Ovary (tissue), 9 donors: Measurements from ENCODE around the gene LCOR. TPM values are rescaled to one million over a fixed set of nuclear protein-coding genes. Genes with fewer than 3 reads are reported as not detected.

ENCODE experiments used
- DNase-seq, 5 donors: peaks; one replicate each; pipeline ENCODE4 v3.0.0-alpha.2; 2019 to 2020
- H3K27ac ChIP-seq, 2 donors: fragments of 200-600 bp; one replicate each; pipeline versions ENCODE4 v1.5.1 to v1.8.0; 2019 to 2022
- H3K27me3 ChIP-seq: fragments of 200-600 bp; one replicate; pipeline ENCODE4 v1.8.0; 2022
- H3K36me3 ChIP-seq: fragments of 200-600 bp; sonication (generic); one replicate; pipeline ENCODE4 v1.5.1; 2019
- H3K4me1 ChIP-seq: one replicate; pipeline ENCODE4 v1.8.1; 2013; ENCODE audit warnings: mild to moderate bottlenecking, moderate library complexity; ENCODE audit not compliant: insufficient read depth
- H3K4me3 ChIP-seq: fragments of 200-600 bp; sonication (generic); one replicate; pipeline ENCODE4 v1.5.1; 2017
- H3K9me3 ChIP-seq, 2 donors: fragments of 200-600 bp in 1 of 2; sonication (generic) in 1 of 2; one replicate each; pipeline versions ENCODE4 v1.5.1 to v1.8.1; 2013 to 2019; ENCODE audit warnings: mild to moderate bottlenecking in 1 of 2, moderate library complexity in 1 of 2
- CTCF ChIP-seq, 3 donors: fragments of 450-650 bp in 2 of 3; fragments of 200-600 bp in 1 of 3; IDR thresholded peaks; one replicate each; pipeline versions ENCODE4 v1.5.1 to v1.8.0; 2016 to 2022; ENCODE audit warnings: antibody characterized with exemption in 3 of 3, mild to moderate bottlenecking in 1 of 3
- EP300 ChIP-seq: sonication (generic); formaldehyde crosslinking; IDR thresholded peaks from one replicate; pipeline ENCODE4 v1.6.1; 2017; ENCODE audit warnings: antibody characterized with exemption
- POLR2A ChIP-seq: fragments of 450-650 bp; IDR thresholded peaks from one replicate; pipeline ENCODE4 v1.6.1; 2017; ENCODE audit warnings: antibody characterized with exemption, mild to moderate bottlenecking, moderate library complexity
- WGBS, 3 donors: extraction: QIAGEN DNeasy Blood & Tissue Kit in 1 of 3; methylation state at CpG; one replicate each; pipeline versions ENCODE4 v1.1.5 to v1.1.7; 2013 to 2017; 5-methylcytosine and 5-hydroxymethylcytosine counted together
- intact Hi-C, 4 donors: fragments of 100-400 bp; cut with DNase I; formaldehyde crosslinking; loops; one replicate each; pipeline versions ENCODE4 v1.11.0 to v1.15.1; 2022 to 2023
- polyA plus RNA-seq, 2 donors: library from polyadenylated mRNA; stranded (reverse); fragments of 200-250 nt in 1 of 2; fragments of 350-450 nt in 1 of 2; fragmentation: Illumina TruSeq in 1 of 2; extraction: RNeasy Lipid Tissue Mini Kit (QIAGEN cat#74804) in 1 of 2; gene quantifications; one replicate each; pipeline ENCODE4 v1.2.3, GENCODE V29; 2013 to 2014
- total RNA-seq, 7 donors: library from RNA; depleted of rRNA in 2 of 7; stranded (reverse); fragments of >200 nt in 2 of 7; fragmentation: NEBNext Ultra II Directional in 3 of 7; extraction: Animal tissue kit (Norgen Biotek cat#: 25700) in 3 of 7; gene quantifications; one replicate each; pipeline versions ENCODE4 v1.1.0 to v1.2.4, GENCODE V29; 2016 to 2023
- donor health status: DM: no; HTN: no; CAD: no; lungs with moderate emphysema.
- donor health status: DM: no; HTN: no; CAD: no.
- donor health status: Bipolar disorder and iron deficiency.
- donor health status: DM: yes; HTN: yes; CAD: no.
- donor health status: DM: no; HTN: no; CAD: no.
- donor health status: DM: yes; HTN: yes; CAD: no.

LCOR gene
- total and polyA plus RNA-seq, 9 donors, result 4.0 to 44.9 (median 29.8) TPM

GRCh38 chr10:97018251-97019212 lies 186.4 kb downstream of the LCOR start:
- Histone ChIP-seq H3K9me3 (no peaks in the 10 kb centered on the region), H3K4me1 (peaks cover 14% of the 10 kb centered on the region), H3K36me3 (no peaks in the 10 kb centered on the region), H3K27me3 (no peaks in the 10 kb centered on the region), H3K4me3 (no peak overlapping the region), H3K27ac (no peak overlapping the region)
- WGBS, 3 donors, result 84 to 87% (median 87%) methylated on average over 17 to 18 of the region's 18 CpGs
- TF ChIP-seq EP300 (no peak), CTCF (IDR thresholded peaks at IDR 0.05) (no peak), POLR2A (no peak)
- intact Hi-C loops, result no loop called here
- DNase-seq, result peak in 1 of 5 donors; percentile 25

- peak in 1 of 5 donors; percentile 27 for DNase-seq
- Histone ChIP-seq H3K4me1 (peaks cover 19% of the 10 kb centered on the region), H3K4me3 (no peak overlapping the region), H3K27ac (no peak overlapping the region), H3K9me3 (no peaks in the 10 kb centered on the region), H3K27me3 (no peaks in the 10 kb centered on the region), H3K36me3 (no peaks in the 10 kb centered on the region)
- intact Hi-C loops, result no loop called here
- TF ChIP-seq POLR2A (no peak), EP300 (no peak), CTCF (IDR thresholded peaks at IDR 0.05) (no peak)
- 91 to 95% (median 92%) methylated on average over 11 to 12 of the region's 12 CpGs for WGBS, 3 donors
These were observed 187.2 kb downstream of the LCOR start for GRCh38 chr10:97019213-97019844.

GRCh38 chr10:97020452-97021400 lies 188.6 kb downstream of the LCOR start:
- H3K27ac ChIP-seq, result peak overlapping the region; percentile 44 to 74
- H3K36me3 ChIP-seq, result no peaks in the 10 kb centered on the region
- 30 to 57% (median 31%) methylated on average over 25 of the region's 25 CpGs for WGBS, 3 donors
- H3K9me3 ChIP-seq, result no peaks in the 10 kb centered on the region
- intact Hi-C loops, result no loop called here
- H3K4me3 ChIP-seq, result no peak overlapping the region
- H3K27me3 ChIP-seq, result no peaks in the 10 kb centered on the region
- TF ChIP-seq CTCF (IDR thresholded peaks at IDR 0.05) (peak in 1 of 3 donors; percentile 15), EP300 (no peak)
- H3K4me1 ChIP-seq, result peaks cover 21% of the 10 kb centered on the region
- peak; percentile 54 to 65 (median 59) for DNase-seq

DNA sequence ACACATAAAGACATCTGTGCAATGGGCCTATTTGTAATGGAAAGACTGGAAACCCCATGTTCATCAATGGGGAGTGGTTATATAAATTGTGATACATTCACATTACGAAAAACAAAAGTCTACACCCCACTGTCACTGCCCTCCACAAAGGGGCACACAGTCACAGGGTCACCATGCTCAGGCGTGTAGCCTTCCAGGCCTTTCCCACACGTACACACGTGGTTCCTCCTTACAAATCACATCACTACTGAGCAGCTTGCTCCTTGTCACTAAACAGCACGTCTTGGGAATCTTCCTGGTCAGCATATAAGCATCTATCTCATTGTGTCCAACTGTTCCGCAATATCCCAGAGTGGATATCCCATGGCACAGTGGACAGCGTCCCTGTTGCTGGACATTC lies 190.5 kb downstream of the LCOR start:
- Histone ChIP-seq H3K4me1 (peaks cover 21% of the 10 kb centered on the region), H3K9me3 (no peaks in the 10 kb centered on the region), H3K27ac (no peak overlapping the region), H3K4me3 (no peak overlapping the region), H3K27me3 (no peaks in the 10 kb centered on the region), H3K36me3 (no peaks in the 10 kb centered on the region)
- DNase-seq, result no peak
- TF ChIP-seq EP300 (no peak), CTCF (IDR thresholded peaks at IDR 0.05) (no peak), POLR2A (no peak)
- intact Hi-C loops, result no loop called here
- 95 to 96% (median 96%) methylated on average over 7 of the region's 7 CpGs for WGBS, 3 donors
